Panc1 (cell line): ENCODE data around the gene APLP2. TPM values are rescaled to one million over a fixed set of nuclear protein-coding genes. Genes with fewer than 3 reads are reported as not detected.

Experiments used
- ATAC-seq: fragments of 200-7000 bp; cut with Tn5 transposase; 2 replicates; pipeline ENCODE4 v1.9.1; 2020; ENCODE audit warnings: mild to moderate bottlenecking, moderate library complexity
- BruUV-seq: library from RNA; stranded (reverse); fragments of 400-500 nt; replicated peaks from 2 replicates; lab custom pipeline; 2021; lab: Mats Ljungman, UMichigan
- CTCF ChIA-PET: fragments of 300-600 bp; sonication (Branson Sonifier 250); formaldehyde crosslinking; loops from one replicate; lab custom pipeline; 2022; ENCODE audit warnings: antibody characterized with exemption; lab: Charles Lee
- POLR2A ChIA-PET: fragments of 300-600 bp; sonication (Branson Sonifier 250); formaldehyde crosslinking; loops from one replicate; lab custom pipeline; 2022; ENCODE audit warnings: antibody characterized with exemption; lab: Charles Lee
- DNase-seq: peaks from one replicate; pipeline ENCODE4 v3.0.0-alpha.2; 2010; ENCODE audit warnings: low read depth, low spot score
- H3K27ac ChIP-seq: 2 replicates; pipeline ENCODE4 v1.5.1; 2011; ENCODE audit warnings: mild to moderate bottlenecking, low read length, inconsistent platforms
- H3K27me3 ChIP-seq: fragments of 200-500 bp; sonication (Bioruptor generic); 2 replicates; pipeline ENCODE4 v1.6.0; 2014; ENCODE audit warnings: low read length, inconsistent platforms; ENCODE audit not compliant: control insufficient read depth, insufficient read depth
- H3K36me3 ChIP-seq: fragments of 200-500 bp; sonication (Bioruptor generic); 2 replicates; pipeline ENCODE4 v1.5.1; 2014; ENCODE audit warnings: inconsistent platforms, mild to moderate bottlenecking, low read length, moderate library complexity; ENCODE audit not compliant: control insufficient read depth, insufficient read depth
- H3K4me1 ChIP-seq: 2 replicates; pipeline ENCODE4 v1.5.1; 2011; ENCODE audit warnings: inconsistent platforms, mild to moderate bottlenecking, low read length, moderate library complexity; ENCODE audit not compliant: control insufficient read depth, insufficient read depth
- H3K4me3 ChIP-seq, 2 experiments: 2 replicates each; pipeline ENCODE4 v1.5.1; 2011 to 2012; ENCODE audit warnings: low read depth in 2 of 2, low read length in 2 of 2, mild to moderate bottlenecking in 2 of 2, inconsistent platforms in 1 of 2, moderate library complexity in 1 of 2
- H3K9me3 ChIP-seq: fragments of 200-500 bp; sonication (Bioruptor generic); 2 replicates; pipeline ENCODE4 v1.5.1; 2014; ENCODE audit warnings: low read depth, mild to moderate bottlenecking, inconsistent platforms, low read length, moderate library complexity; ENCODE audit not compliant: control insufficient read depth, insufficient read depth
- POLR2AphosphoS5 ChIP-seq: IDR thresholded peaks from 2 replicates; pipeline ENCODE4 v1.6.1; 2012; ENCODE audit warnings: mild to moderate bottlenecking, low read depth, low read length, moderate library complexity
- SIN3A ChIP-seq: IDR thresholded peaks from 2 replicates; pipeline ENCODE4 v1.6.1; 2012; ENCODE audit warnings: low read depth, mild to moderate bottlenecking, low read length, moderate library complexity, borderline replicate concordance; ENCODE audit not compliant: insufficient read depth
- TCF7L2 ChIP-seq: IDR thresholded peaks from 2 replicates; pipeline ENCODE4 v1.6.1; 2011; ENCODE audit warnings: mild to moderate bottlenecking, low read depth, low read length, inconsistent platforms
- in situ Hi-C: cut with HindIII; loops from 2 replicates; pipeline ENCODE4 v1.10.0; 2016; ENCODE audit warnings: low sequenced_read_pairs, low pct_unique_long_range_greater_than_20kb
- intact Hi-C: fragments of 100-400 bp; cut with micrococcal nuclease; formaldehyde crosslinking; loops from one replicate; pipeline ENCODE4 v1.10.0; 2022; ENCODE audit not compliant: unreplicated experiment
- total RNA-seq: library from RNA; stranded (reverse); gene quantifications from one replicate; pipeline ENCODE4 v1.2.1, GENCODE V29; 2021; ENCODE audit not compliant: unreplicated experiment
- TF ChIP-seq, protein P1 (sequence below), 2 experiments: IDR thresholded peaks; 2 replicates each; pipeline ENCODE4 v1.6.1; 2011 to 2012; ENCODE audit warnings: low read depth in 2 of 2, control low read depth in 1 of 2, low read length in 1 of 2, mild to moderate bottlenecking in 1 of 2, moderate library complexity in 1 of 2; ENCODE audit not compliant: insufficient read depth in 1 of 2
- TF ChIP-seq, protein P2 (sequence below): fragments of 450-650 bp; IDR thresholded peaks from 2 replicates; pipeline ENCODE4 v1.5.1; 2017; ENCODE audit warnings: mild to moderate bottlenecking

Gene APLP2
- total RNA-seq, 1 experiment from 2014 or later = 589 TPM

DNA sequence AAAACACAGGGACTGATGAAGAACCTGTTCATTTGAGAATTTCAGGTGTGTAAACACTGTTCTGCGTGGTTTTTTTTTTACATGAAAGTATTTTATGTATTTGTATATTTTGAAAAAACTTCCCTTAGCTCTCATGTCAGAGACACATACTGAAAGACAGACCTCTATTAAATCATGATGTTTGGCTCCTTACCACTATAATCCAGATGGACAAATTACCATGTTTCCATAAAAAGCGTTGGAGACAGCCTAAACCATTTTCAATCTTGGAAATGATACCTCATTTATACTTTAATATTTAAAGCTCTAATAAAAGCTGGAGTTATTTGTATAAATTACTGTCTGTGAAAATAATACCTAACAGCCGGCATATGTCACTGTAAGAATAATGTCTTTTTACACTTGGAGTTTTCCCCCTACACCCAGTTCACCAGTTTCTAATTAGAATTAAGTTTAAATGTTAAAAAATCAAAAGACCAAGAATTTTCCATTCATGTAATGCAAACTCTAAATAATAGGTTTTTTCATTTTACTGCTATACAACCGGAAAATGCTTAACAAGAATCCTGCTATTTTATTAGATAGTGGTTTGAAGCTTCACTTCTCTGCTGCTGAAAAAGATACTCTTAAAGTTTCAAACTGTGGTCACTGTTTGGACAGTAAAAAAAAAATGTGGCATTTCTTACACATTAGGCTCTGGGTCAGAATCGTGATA, 30.8 kb downstream of the APLP2 start:
- ChIA-PET POLR2A (no interaction called here), CTCF (no interaction called here)
- Histone ChIP-seq H3K27me3 (no peaks in the 10 kb centered on the region), H3K9me3 (no peaks in the 10 kb centered on the region), H3K27ac (no peak overlapping the region), H3K36me3 (no peaks in the 10 kb centered on the region), H3K4me3 (no peak overlapping the region), H3K4me1 (peaks cover 74% of the 10 kb centered on the region)
- in situ Hi-C loops (no loop called here), intact Hi-C loops (no loop called here)
- no TSS peak for BruUV-seq
- ATAC-seq = no peak
- TF ChIP-seq, protein P1, sequence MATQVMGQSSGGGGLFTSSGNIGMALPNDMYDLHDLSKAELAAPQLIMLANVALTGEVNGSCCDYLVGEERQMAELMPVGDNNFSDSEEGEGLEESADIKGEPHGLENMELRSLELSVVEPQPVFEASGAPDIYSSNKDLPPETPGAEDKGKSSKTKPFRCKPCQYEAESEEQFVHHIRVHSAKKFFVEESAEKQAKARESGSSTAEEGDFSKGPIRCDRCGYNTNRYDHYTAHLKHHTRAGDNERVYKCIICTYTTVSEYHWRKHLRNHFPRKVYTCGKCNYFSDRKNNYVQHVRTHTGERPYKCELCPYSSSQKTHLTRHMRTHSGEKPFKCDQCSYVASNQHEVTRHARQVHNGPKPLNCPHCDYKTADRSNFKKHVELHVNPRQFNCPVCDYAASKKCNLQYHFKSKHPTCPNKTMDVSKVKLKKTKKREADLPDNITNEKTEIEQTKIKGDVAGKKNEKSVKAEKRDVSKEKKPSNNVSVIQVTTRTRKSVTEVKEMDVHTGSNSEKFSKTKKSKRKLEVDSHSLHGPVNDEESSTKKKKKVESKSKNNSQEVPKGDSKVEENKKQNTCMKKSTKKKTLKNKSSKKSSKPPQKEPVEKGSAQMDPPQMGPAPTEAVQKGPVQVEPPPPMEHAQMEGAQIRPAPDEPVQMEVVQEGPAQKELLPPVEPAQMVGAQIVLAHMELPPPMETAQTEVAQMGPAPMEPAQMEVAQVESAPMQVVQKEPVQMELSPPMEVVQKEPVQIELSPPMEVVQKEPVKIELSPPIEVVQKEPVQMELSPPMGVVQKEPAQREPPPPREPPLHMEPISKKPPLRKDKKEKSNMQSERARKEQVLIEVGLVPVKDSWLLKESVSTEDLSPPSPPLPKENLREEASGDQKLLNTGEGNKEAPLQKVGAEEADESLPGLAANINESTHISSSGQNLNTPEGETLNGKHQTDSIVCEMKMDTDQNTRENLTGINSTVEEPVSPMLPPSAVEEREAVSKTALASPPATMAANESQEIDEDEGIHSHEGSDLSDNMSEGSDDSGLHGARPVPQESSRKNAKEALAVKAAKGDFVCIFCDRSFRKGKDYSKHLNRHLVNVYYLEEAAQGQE (IDR thresholded peaks at IDR 0.05; ENCODE audit: insufficient read depth in 1 of 2, low read depth in 2 of 2, low read length in 1 of 2) = no peak
- TF ChIP-seq POLR2AphosphoS5 (no peak), TCF7L2 (no peak), SIN3A (no peak)
- TF ChIP-seq, protein P2, sequence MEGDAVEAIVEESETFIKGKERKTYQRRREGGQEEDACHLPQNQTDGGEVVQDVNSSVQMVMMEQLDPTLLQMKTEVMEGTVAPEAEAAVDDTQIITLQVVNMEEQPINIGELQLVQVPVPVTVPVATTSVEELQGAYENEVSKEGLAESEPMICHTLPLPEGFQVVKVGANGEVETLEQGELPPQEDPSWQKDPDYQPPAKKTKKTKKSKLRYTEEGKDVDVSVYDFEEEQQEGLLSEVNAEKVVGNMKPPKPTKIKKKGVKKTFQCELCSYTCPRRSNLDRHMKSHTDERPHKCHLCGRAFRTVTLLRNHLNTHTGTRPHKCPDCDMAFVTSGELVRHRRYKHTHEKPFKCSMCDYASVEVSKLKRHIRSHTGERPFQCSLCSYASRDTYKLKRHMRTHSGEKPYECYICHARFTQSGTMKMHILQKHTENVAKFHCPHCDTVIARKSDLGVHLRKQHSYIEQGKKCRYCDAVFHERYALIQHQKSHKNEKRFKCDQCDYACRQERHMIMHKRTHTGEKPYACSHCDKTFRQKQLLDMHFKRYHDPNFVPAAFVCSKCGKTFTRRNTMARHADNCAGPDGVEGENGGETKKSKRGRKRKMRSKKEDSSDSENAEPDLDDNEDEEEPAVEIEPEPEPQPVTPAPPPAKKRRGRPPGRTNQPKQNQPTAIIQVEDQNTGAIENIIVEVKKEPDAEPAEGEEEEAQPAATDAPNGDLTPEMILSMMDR = no peak
- no peak for DNase-seq

DNA sequence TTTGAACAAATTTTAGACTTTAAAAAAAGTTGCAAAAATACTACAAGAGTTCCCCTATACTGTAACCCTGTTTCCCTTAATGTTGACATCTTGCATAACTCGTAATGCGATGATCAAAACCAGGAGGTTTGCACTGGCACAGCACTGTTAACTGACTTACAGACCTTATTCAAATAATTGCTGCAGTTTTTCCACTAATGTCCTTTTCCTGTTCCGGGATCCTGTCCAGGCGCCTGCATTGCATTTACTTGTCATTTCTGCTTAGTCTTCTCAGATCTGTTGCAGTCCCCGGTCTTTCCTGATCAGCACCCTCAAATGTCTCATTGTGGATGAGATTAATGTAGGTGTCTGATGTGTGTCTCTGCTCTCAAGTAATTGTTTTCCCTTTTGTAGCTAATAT, 32.0 kb downstream of the APLP2 start:
- ChIA-PET CTCF (no interaction called here), POLR2A (no interaction called here)
- TF ChIP-seq POLR2AphosphoS5 = no peak
- TF ChIP-seq TCF7L2 = no peak
- TF ChIP-seq, protein P2 = no peak
- TF ChIP-seq, protein P1 (IDR thresholded peaks at IDR 0.05; ENCODE audit: insufficient read depth in 1 of 2, low read depth in 2 of 2, low read length in 1 of 2) = no peak
- TF ChIP-seq SIN3A = no peak
- Histone ChIP-seq H3K27me3 (no peaks in the 10 kb centered on the region), H3K4me1 (peaks cover 67% of the 10 kb centered on the region), H3K9me3 (no peaks in the 10 kb centered on the region), H3K4me3 (no peak overlapping the region), H3K36me3 (no peaks in the 10 kb centered on the region), H3K27ac (no peak overlapping the region)
- no TSS peak for BruUV-seq
- in situ Hi-C loops = no loop called here
- ATAC-seq = no peak
- no peak for DNase-seq
- intact Hi-C loops = no loop called here
